GM18909 (cell line): ENCODE data around the gene CENPVL1.
"Not testable (repeated sequence)": the region's sequence is repeated elsewhere in the genome, so short reads cannot be mapped to it uniquely, and the experiment has no call there.

Source experiments
- ATAC-seq: cut with Tn5 transposase; IDR thresholded peaks from one replicate; pipeline ENCODE4 v1.9.1; 2021; ENCODE audit warnings: mild to moderate bottlenecking; ENCODE audit not compliant: unreplicated experiment, poor library complexity

Gene CENPVL1

DNA sequence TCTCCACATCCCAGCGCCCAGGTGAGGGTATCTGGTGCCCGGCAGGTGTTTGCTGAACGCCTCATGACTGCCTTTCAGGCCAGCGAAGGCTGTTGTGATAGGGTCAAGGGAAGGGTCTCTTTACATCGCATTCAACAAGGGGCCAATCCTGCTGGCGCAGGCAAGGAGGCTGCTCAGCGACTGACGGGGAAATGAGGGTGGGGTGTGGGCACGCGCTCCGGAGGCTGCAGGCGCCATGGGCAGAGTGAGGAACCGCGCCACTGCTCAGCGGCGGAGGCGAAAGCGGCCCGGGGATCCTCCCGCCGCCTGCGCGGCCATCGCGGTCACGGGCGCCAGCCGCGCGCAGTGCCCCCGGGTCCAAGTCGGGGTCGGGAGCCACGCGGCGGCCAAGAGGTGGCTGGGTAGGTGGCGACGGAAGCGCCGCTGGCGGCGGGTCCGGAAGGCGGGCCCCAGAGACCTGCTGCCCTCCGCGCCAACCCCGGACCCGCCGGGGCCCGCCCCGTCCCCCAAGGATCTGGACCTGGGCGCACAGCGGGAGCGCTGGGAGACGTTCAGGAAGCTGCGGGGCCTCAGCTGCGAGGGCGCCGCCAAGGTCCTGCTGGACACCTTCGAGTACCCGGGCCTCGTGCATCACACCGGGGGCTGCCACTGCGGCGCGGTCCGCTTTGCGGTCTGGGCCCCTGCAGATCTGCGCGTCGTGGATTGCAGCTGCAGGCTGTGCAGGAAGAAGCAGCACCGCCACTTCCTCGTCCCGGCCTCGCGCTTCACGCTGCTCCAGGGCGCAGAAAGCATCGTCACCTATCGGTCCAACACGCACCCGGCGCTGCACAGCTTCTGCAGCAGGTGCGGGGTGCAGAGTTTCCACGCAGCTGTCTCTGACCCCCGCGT is at the start of gene CENPVL1:
Gene CENPVL1 (plus strand): TSS at position 236 of the 888 bp plus-strand sequence. CDS start 0 bp downstream, at position 236.
- not testable (repeated sequence) for ATAC-seq

DNA sequence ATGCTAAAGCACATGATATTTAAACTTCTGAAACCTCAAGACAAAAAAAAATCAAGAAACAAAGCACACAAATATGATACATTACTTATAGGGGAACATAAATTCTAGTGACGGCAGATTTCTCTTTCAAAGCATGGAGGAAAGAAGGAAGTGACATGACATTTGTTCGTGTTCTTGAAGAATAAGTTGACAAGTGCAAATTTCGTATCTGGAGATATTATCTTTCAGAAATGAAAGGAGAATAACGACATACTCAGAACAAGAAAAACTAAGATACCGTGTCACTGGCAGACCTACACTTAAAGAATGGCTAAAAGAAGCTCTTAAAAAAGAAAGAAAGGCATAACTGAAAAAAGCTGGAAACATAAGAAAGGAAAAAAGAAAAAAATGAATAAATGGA is 44.3 kb upstream of the CENPVL1 start:
- ATAC-seq: no peak

DNA sequence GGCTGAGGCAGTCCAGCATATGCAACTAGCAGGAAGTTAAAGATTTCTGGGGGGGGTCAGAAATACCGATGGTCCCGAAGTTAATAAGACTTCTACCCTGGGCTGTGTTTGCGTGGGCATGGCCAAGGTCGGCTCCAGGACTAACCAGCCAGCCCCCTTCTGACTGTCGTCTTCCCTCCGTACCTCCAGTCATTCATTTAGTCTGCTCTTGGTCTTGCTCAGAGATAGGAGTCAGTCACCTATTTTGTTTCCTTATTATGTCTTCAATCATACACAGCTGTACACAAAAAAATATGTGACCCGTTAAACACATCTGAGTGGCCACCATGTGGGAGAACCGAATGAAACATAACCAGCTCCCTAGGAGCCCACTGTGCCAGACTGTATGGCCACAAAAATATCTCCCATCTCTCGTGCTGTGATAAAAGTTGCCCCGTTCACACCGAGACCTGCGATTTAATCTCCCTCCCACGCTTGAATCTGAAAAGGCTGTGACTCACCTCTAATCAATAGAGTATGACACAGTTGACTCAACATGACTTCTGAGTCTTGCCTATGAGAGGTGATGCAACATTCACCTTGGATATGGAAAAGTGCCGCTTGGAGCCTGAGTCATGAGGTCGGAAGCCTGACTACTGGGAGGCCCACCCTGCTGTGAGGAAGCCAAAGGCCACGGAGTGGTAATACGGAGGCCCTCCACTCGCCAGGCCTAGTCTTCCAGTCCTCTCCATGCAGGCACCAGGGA is 30.5 kb upstream of the CENPVL1 start:
- not testable (repeated sequence) for ATAC-seq

DNA sequence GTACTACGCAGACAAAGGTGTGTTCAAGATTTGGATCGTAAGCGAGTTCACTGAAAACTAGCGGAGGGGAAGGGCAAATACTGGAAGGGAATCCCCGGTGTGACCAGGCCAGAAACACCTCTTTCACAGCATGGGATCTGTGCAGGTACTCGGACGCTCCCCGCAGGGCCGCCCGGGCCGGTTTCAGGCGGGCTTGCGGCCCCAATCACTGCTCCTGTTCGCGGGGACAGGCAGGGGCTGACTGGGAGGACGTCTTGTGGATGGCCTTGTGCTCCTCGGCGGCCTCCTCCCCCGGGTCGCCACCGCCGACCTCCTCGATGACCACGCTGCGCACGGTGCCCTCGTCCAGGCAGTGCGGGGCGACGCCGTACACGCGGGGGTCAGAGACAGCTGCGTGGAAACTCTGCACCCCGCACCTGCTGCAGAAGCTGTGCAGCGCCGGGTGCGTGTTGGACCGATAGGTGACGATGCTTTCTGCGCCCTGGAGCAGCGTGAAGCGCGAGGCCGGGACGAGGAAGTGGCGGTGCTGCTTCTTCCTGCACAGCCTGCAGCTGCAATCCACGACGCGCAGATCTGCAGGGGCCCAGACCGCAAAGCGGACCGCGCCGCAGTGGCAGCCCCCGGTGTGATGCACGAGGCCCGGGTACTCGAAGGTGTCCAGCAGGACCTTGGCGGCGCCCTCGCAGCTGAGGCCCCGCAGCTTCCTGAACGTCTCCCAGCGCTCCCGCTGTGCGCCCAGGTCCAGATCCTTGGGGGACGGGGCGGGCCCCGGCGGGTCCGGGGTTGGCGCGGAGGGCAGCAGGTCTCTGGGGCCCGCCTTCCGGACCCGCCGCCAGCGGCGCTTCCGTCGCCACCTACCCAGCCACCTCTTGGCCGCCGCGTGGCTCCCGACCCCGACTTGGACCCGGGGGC is 28.2 kb upstream of the CENPVL1 start:
- ATAC-seq: not testable (repeated sequence)

DNA sequence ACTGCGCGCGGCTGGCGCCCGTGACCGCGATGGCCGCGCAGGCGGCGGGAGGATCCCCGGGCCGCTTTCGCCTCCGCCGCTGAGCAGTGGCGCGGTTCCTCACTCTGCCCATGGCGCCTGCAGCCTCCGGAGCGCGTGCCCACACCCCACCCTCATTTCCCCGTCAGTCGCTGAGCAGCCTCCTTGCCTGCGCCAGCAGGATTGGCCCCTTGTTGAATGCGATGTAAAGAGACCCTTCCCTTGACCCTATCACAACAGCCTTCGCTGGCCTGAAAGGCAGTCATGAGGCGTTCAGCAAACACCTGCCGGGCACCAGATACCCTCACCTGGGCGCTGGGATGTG is 27.6 kb upstream of the CENPVL1 start, which contains the start of gene CENPVL2:
Gene CENPVL2 (minus strand): TSS at position 112 of the 343 bp plus-strand sequence. CDS start 0 bp downstream, at position 112.
- ATAC-seq: not testable (repeated sequence)

DNA sequence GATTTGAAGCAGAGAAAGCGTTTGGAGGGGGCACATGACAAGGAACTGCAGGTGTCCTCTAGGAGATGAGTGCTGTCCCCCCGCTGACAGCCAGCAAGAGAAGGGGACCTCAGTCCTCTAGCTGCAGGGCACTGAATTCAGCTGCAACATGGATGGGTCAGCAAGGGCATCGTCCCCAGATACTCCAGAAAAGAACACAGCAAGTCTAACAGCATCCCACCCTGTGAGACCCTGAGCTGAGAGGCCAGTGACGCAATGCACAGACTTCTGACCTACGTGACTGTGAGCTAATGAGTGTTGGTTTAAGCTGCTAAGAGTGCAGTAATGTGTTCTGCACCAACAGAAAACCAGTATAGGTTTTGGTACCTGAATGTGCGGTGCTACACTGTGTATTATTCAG is 16.1 kb upstream of the CENPVL1 start:
- ATAC-seq: no peak

DNA sequence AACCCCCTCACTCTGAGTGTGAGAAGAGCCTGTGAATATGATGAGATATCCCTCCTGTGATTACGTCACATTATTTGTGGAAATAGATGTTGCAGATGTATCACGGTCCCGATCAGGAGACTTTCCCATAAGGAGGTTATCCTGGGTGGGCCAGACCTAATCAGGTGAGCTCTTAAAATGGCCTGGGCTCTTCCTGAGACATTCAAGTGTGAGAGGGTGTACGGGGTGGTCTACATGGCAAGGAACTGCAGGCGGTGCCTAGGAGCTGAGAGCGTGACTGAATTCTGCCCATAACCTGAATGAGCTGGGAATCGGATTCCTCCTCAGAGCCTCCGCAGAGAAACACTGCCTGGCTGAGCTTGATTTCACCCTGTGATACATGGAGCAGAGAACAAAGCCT is 12.9 kb upstream of the CENPVL1 start:
- ATAC-seq: no peak

DNA sequence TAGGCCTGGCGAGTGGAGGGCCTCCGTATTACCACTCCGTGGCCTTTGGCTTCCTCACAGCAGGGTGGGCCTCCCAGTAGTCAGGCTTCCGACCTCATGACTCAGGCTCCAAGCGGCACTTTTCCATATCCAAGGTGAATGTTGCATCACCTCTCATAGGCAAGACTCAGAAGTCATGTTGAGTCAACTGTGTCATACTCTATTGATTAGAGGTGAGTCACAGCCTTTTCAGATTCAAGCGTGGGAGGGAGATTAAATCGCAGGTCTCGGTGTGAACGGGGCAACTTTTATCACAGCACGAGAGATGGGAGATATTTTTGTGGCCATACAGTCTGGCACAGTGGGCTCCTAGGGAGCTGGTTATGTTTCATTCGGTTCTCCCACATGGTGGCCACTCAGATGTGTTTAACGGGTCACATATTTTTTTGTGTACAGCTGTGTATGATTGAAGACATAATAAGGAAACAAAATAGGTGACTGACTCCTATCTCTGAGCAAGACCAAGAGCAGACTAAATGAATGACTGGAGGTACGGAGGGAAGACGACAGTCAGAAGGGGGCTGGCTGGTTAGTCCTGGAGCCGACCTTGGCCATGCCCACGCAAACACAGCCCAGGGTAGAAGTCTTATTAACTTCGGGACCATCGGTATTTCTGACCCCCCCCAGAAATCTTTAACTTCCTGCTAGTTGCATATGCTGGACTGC is 2.8 kb downstream of the CENPVL1 start:
- ATAC-seq: not testable (repeated sequence)

DNA sequence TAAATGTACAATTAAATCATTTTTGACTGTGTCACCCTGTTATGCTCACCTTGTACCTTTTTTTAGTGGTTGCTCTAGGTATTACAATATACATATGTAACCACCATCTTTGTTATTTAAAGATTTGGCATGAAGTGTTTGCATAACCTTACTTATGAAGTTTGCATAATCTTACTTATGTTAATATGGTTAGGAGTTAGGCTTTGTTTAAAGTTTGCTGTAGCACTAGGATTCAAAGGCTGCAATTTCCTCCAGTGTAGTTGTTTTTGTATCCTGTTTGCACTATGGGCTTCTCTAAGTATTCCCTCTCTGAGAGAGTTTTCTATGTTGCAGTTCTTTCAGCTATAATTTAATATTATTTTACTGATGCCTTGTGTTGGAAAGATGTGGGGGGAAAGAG is 17.9 kb downstream of the CENPVL1 start:
- ATAC-seq: no peak

DNA sequence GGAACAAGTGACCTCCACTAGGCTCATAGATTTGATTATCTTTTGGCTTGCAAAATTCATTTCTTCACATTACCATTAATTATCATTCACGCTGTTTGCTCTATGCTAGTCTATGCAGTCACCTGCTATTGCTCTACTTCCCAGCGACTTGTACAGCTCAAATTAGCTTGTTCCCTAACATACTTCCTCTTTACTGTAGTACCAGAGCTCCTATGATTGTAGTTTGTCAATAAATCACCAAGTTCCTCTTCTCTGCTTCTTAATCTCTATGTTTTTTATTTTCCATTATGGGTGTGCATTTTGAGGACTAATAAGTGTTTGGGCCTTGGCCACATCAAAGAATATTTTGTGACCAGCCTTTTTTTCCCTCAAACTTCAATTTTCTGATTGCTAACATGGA is 26.8 kb downstream of the CENPVL1 start:
- ATAC-seq: no peak

DNA sequence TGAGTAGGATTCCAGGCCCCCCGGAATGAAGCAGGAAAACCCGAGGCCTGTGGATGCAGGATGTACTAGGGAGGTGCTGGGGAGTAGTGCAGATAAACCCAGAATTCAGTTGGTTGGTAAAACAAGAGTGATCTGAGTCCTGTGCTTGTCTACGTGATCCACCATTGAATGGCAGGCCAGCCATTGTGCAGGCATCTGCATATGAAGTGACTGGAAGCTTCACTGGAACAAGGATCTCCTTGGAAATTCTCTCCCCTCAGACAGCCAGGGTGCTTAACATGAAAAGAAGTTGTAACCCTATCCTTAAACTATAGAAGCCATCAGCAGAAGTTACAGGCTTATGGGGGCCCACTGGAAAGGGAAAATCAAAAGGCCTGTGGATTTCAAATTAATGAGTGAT is 32.3 kb downstream of the CENPVL1 start:
- ATAC-seq: no peak

DNA sequence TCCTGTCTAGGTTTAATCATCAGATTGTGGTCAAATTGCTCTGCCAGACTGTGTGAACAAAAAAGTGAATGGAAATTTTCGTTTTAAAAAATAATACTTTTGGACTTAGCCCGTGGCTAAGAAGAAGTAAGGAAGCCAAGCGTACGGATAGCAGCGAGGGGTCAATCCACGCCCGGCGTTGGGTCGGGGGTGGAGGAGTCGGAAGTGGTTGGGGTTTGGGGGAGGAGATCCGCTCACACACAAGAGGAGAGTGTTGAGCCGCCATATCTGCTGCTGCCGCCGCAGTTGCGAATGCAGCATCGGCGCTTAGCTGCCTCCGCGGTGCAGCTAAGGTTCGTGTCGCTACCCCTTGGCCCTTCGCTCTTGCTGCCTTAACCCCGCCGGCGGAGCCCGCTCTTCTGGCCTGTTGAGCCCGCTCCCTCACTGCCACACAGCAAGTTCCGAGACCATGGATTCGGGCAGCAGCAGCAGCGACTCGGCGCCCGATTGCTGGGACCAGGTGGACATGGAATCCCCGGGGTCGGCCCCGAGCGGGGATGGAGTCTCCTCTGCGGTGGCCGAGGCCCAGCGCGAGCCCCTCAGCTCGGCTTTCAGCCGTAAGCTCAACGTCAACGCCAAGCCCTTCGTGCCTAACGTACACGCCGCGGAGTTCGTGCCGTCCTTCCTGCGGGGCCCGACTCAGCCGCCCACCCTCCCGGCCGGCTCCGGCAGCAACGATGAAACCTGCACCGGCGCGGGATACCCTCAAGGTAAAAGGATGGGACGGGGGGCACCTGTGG is 33.1 kb downstream of the CENPVL1 start, which contains the start of gene GSPT2:
Gene GSPT2 (plus strand): TSS at position 264 of the 779 bp plus-strand sequence. CDS start 185 bp downstream, at position 449.
- ATAC-seq: peak; percentile 96

DNA sequence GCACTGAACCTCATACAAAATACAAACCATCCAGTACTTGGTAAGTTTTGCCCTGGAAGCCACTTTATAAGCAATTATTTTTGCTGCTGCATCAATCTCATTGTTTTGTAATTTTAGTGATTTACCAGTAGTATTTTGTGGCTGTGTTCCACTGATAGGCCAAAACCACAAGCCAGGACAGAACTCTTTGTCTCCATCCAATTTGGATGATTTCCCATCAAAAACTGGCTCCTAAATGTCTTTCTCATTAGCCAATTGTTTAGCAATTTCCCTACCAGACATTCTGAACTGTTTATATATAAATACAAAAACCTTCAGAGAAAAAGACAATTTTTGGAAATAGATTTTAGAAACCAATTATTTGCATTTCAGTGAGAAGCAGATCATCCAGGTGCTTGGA is 37.4 kb downstream of the CENPVL1 start:
- no peak for ATAC-seq

DNA sequence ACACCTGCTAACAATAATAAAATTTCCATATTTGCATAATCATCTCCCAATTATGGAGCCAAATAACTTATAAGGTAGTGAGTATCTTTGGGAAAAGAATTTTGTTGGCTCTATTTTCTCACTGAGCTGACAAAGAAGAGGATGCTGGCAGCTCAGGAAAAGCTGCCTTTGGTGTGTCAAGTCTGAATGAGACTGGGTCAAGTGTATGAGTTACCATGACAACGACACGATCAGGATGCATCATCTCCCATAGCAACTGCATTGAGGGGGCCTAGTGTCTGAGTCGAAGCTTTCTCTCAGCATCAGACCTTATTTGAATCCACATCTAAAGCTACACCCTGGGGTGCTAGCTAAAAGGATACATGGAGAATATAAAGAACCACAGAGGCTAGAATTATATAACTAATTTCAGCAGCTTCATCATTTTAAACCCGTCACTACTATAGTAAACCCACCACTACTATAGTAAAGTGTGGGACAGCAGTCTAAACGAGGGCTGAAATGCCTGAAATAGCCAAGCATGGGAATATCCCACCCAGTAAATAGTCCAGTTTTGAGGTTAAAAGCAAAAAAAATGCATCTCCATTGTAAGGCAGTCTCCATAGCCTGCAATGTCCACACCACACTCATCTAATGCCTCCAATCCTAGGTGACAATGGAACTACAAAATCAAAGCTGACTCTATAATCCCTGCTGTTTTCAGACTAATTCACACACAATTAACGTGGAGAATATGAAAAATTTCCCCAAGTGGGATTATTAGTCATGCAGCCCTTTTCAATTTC is 48.9 kb downstream of the CENPVL1 start:
- ATAC-seq: no peak

DNA sequence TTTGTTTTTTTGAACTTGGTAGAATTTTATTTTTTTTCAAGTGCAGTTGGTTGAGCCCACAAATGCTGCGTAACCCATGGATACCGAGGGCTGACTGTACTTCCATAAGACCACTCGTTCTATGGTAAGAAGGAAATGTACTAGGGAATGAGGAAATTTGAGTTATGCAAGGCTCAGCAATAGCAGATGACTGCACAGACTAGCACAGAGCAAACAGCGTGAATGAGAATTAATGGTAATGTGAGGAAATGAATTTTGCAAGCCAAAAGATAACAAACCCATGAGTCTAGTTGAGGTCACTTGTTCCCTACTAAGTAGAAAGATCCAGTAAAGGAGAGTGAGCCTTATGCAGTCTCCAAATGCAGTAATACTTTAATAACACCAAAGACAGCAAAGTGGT is 50.3 kb downstream of the CENPVL1 start:
- ATAC-seq: no peak
